GM12878 (cell line): ENCODE data around the gene C1orf115. TPM values are rescaled to one million over a fixed set of nuclear protein-coding genes. Genes with fewer than 3 reads are reported as not detected.

ENCODE experiments used
- ATAC-seq: fragments of 200-7000 bp; cut with Tn5 transposase; 3 replicates; pipeline ENCODE4 v1.9.1; 2020; ENCODE audit warnings: mild to moderate bottlenecking, moderate library complexity
- BruUV-seq: library from RNA; stranded (reverse); fragments of 400-500 nt; replicated peaks from 2 replicates; lab custom pipeline; 2021; lab: Mats Ljungman, UMichigan
- CTCF ChIA-PET: fragments of 300-600 bp; sonication (Branson Sonifier 250); formaldehyde crosslinking; extraction: SDS; loops from one replicate; lab custom pipeline; 2021; ENCODE audit warnings: inconsistent platforms; lab: Yijun Ruan, JAX
- POLR2A ChIA-PET: fragments of 350-600 bp; formaldehyde crosslinking; extraction: SDS; loops from one replicate; lab custom pipeline; 2021; ENCODE audit warnings: inconsistent platforms; lab: Charles Lee
- RAD21 ChIA-PET: fragments of 300-600 bp; sonication (Branson Sonifier 250); formaldehyde crosslinking; loops from one replicate; lab custom pipeline; 2023; ENCODE audit warnings: antibody characterized with exemption; ENCODE audit not compliant: unreplicated experiment; lab: Charles Lee
- SMC1A ChIA-PET: fragments of 300-600 bp; sonication (Branson Sonifier 250); formaldehyde crosslinking; loops from one replicate; lab custom pipeline; 2023; ENCODE audit not compliant: unreplicated experiment, uncharacterized antibody; lab: Charles Lee
- DNase-seq: peaks from one replicate; pipeline ENCODE4 v3.0.0-alpha.2; 2011; ENCODE audit warnings: low read depth, low spot score
- FAIRE-seq: peaks from 3 replicates; lab custom pipeline; 2011; peaks lifted over from hg19 to GRCh38; lab: Jason Lieb, UNC
- H2AFZ ChIP-seq: 2 replicates; pipeline ENCODE4 v1.6.0; 2011; ENCODE audit warnings: low read depth, low read length, control low read depth; ENCODE audit not compliant: control insufficient read depth
- H3K27ac ChIP-seq: 2 replicates; pipeline ENCODE4 v1.5.1; 2011; ENCODE audit warnings: control low read depth; ENCODE audit not compliant: control insufficient read depth, insufficient read depth
- H3K27me3 ChIP-seq, 2 experiments: replicated peaks in 1 of 2; 2 replicates each; pipeline versions ENCODE4 v1.6.0 to v1.6.1; 2011; ENCODE audit warnings: low read length in 1 of 2; ENCODE audit not compliant: control insufficient read depth in 2 of 2, insufficient read depth in 2 of 2
- H3K36me3 ChIP-seq, 2 experiments: 2 replicates each; pipeline ENCODE4 v1.5.1; 2011; ENCODE audit warnings: low read length in 1 of 2; ENCODE audit not compliant: control insufficient read depth in 2 of 2, insufficient read depth in 2 of 2
- H3K4me1 ChIP-seq: 2 replicates; pipeline ENCODE4 v1.6.1; 2011; ENCODE audit warnings: mild to moderate bottlenecking, low read length, moderate library complexity, mixed read lengths; ENCODE audit not compliant: control insufficient read depth, insufficient read depth
- H3K4me2 ChIP-seq: 2 replicates; pipeline ENCODE4 v1.6.0; 2011; ENCODE audit warnings: control low read depth; ENCODE audit not compliant: control insufficient read depth, insufficient read depth
- H3K4me3 ChIP-seq: fragments of 200-600 bp; sonication (generic); 2 replicates; pipeline ENCODE4 v1.5.1; 2016
- H3K79me2 ChIP-seq: 2 replicates; pipeline ENCODE4 v1.6.0; 2011; ENCODE audit warnings: low read length; ENCODE audit not compliant: control insufficient read depth, insufficient read depth
- H3K9ac ChIP-seq: 2 replicates; pipeline ENCODE4 v1.8.0; 2011; ENCODE audit warnings: low read length, control low read depth, mixed read lengths; ENCODE audit not compliant: control insufficient read depth, insufficient read depth
- H3K9me3 ChIP-seq: replicated peaks from 3 replicates; pipeline ENCODE4 v1.5.1; 2011; ENCODE audit warnings: mild to moderate bottlenecking, low read length; ENCODE audit not compliant: control insufficient read depth, insufficient read depth
- H4K20me1 ChIP-seq: 2 replicates; pipeline ENCODE4 v1.6.0; 2011; ENCODE audit not compliant: control insufficient read depth, insufficient read depth
- NRF1 ChIP-seq: conservative IDR thresholded peaks from 2 replicates; pipeline ENCODE4 v1.6.1; 2011; ENCODE audit warnings: mild to moderate bottlenecking, low read depth, low read length, improper control_type of control experiment
- RAD21 ChIP-seq: IDR thresholded peaks from 2 replicates; pipeline ENCODE4 v1.6.1; 2011; ENCODE audit warnings: mild to moderate bottlenecking, low read depth, low read length, moderate library complexity; ENCODE audit not compliant: insufficient read depth
- RUNX3 ChIP-seq: IDR thresholded peaks from 2 replicates; pipeline ENCODE4 v1.6.1; 2012; ENCODE audit warnings: low read length, inconsistent platforms
- TAF1 ChIP-seq: IDR thresholded peaks from 2 replicates; pipeline ENCODE4 v1.6.1; 2011; ENCODE audit warnings: mild to moderate bottlenecking, low read depth, low read length, borderline replicate concordance
- WRNIP1 ChIP-seq: IDR thresholded peaks from 2 replicates; pipeline ENCODE4 v1.6.1; 2011; ENCODE audit warnings: low read depth, low read length, improper control_type of control experiment, borderline replicate concordance
- WGBS: methylation state at CpG from one replicate; pipeline ENCODE4 v1.1.6; 2016; ENCODE audit warnings: low lambda C conversion rate; ENCODE audit not compliant: insufficient replicate concordance, insufficient coverage; ENCODE audit errors: missing lambda C conversion rate; 5-methylcytosine and 5-hydroxymethylcytosine counted together
- in situ Hi-C: fragments of 300-500 bp; cut with MboI; formaldehyde crosslinking; loops from 9 replicates; pipeline ENCODE4 v1.14.3; 2018; ENCODE audit warnings: mixed read lengths
- intact Hi-C: fragments of 100-400 bp; cut with micrococcal nuclease; formaldehyde crosslinking; loops from one replicate; pipeline ENCODE4 v1.14.2; 2022; ENCODE audit not compliant: unreplicated experiment
- polyA plus RNA-seq, 11 experiments: library from polyadenylated mRNA; depleted of rRNA in 4 of 11; unstranded in 6 of 11; stranded (reverse) in 5 of 11; fragments of >200 nt; fragmentation: Nextera tagmentation in 4 of 11; fragmentation: Illumina TruSeq in 1 of 11; extraction: Ambion mirVana in 4 of 11; extraction: Trizol in 1 of 11; gene quantifications; 1 replicate in 1 of 11; 2 replicates in 10 of 11; pipeline versions ENCODE4 v1.2.1 to v1.2.3, GENCODE V29; 2011 to 2016; ENCODE audit warnings: inconsistent platforms in 2 of 11, missing spikeins in 2 of 11, low read depth in 1 of 11
- total RNA-seq, 4 experiments: library from RNA; depleted of rRNA in 3 of 4; stranded (reverse); fragments of >200 nt in 3 of 4; fragmentation: Illumina TruSeq in 1 of 4; extraction: Trizol in 1 of 4; gene quantifications; 2 replicates each; pipeline versions ENCODE4 v1.2.1 to v1.2.3, GENCODE V29; 2013 to 2021
- TF ChIP-seq, protein P1 (sequence below): IDR thresholded peaks from 2 replicates; pipeline ENCODE4 v1.6.1; 2012; ENCODE audit warnings: low read length, inconsistent platforms

Gene C1orf115
- total and polyA plus RNA-seq, 10 of the 15 experiments (the other 5 are each of a cell fraction or from before 2014, with no cell fraction given): 0.52 to 5.0 (median 4.1) TPM

- FAIRE-seq: no peak
- Histone ChIP-seq H3K27me3 (no peaks in the 10 kb centered on the region), H3K9me3 (no peaks in the 10 kb centered on the region), H4K20me1 (no peaks in the 10 kb centered on the region), H3K27ac (no peak overlapping the region), H3K9ac (no peak overlapping the region), H3K4me1 (no peaks in the 10 kb centered on the region), H2AFZ (no peak overlapping the region), H3K4me2 (no peak overlapping the region), H3K79me2 (no peaks in the 10 kb centered on the region), H3K36me3 (no peaks in the 10 kb centered on the region), H3K4me3 (no peak overlapping the region)
- ChIA-PET CTCF (interaction anchor here (1.4 kb wide), 1 partner anchor 36 kb away, joined by 4 read pairs; no protein-coding TSS in a partner anchor), POLR2A (no interaction called here), RAD21 (interaction anchor here (0.6 kb wide), 1 partner anchor 13 kb away, joined by 5 read pairs; no protein-coding TSS in a partner anchor), SMC1A (no interaction called here)
- BruUV-seq: no TSS peak
- intact Hi-C loops (no loop called here), in situ Hi-C loops (no loop called here)
- no peak for DNase-seq
- ATAC-seq: no peak
- TF ChIP-seq, protein P1, sequence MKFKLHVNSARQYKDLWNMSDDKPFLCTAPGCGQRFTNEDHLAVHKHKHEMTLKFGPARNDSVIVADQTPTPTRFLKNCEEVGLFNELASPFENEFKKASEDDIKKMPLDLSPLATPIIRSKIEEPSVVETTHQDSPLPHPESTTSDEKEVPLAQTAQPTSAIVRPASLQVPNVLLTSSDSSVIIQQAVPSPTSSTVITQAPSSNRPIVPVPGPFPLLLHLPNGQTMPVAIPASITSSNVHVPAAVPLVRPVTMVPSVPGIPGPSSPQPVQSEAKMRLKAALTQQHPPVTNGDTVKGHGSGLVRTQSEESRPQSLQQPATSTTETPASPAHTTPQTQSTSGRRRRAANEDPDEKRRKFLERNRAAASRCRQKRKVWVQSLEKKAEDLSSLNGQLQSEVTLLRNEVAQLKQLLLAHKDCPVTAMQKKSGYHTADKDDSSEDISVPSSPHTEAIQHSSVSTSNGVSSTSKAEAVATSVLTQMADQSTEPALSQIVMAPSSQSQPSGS: no peak
- no peak for TF ChIP-seq WRNIP1
- no peak for TF ChIP-seq NRF1
- no peak for TF ChIP-seq TAF1
- TF ChIP-seq RUNX3: no peak
- no peak for TF ChIP-seq RAD21
- WGBS: 53% methylated on average over 6 of the region's 6 CpGs
Measured at GRCh38 chr1:220697326-220697725, 7.2 kb downstream of the C1orf115 start.
